HG03095 (cell line): ENCODE results near the gene C1QTNF6.

Experiments used
- ATAC-seq: cut with Tn5 transposase; IDR thresholded peaks from one replicate; pipeline ENCODE4 v1.9.1; 2021; ENCODE audit warnings: moderate library complexity; ENCODE audit not compliant: unreplicated experiment

Gene C1QTNF6

DNA sequence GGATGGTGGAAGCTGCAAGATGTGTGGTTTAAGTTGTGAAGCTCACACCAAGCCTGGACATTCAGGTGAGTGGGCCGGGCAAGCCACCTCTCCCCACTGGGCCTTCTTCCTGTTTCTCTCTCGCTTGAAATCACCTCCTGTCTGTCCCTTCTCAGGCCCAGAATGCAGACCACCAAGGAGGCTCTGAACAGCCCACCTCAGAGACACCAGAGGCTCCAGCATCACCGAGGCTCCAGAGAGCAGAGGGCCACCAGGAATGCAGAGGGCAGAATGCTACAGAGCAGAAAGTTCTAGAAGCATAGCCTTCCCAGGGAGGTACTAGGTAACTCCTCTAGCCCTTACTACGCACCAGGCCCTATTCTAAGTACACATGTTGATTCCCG lies 23.6 kb downstream of the C1QTNF6 start:
- ATAC-seq: no peak

DNA sequence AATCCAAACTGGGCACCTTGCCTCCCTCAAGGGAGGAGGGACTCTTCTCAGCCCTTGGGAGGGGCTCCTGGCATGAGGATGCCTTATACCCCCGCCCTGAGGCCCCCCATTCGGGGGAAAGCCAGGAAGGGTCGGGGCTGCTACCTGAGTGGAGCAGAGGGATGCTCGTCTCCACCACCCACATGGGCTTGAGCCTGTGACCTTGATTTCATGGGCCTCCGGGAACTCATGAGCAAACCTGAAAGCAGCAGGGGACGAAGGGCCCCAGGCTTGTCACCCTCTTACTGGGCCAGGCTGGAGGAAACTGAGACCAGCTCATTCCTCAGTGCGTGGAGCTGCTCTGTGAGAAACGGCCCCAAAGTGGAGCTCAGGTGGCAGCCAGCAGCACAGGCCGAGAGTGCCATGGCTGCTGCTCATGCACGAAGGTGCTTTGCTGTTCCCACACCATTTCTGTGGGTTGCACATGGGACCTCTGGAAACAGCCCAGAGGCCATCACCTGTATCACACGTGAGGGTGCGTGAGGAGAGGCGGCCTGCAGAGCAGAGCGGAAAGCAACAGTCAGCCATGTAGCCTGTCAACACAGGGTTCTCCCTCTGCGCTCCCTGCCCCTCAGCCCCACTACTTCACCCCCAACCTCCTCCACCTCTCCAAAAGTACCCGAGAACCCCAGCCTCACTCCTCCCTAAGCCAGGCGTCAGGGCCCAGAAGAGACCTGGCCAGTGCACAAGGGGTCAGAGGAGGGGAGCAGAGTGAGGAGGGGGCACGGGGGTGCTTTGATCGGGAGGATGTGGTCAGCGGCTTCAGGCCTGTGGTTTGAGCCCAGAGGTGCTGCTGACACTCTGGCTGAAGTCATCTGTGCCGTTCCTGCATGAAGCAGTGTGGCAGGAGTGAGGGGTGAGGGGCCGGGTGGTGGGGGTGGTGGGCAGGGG lies 24.2 kb downstream of the C1QTNF6 start:
- peak; percentile 27 for ATAC-seq

DNA sequence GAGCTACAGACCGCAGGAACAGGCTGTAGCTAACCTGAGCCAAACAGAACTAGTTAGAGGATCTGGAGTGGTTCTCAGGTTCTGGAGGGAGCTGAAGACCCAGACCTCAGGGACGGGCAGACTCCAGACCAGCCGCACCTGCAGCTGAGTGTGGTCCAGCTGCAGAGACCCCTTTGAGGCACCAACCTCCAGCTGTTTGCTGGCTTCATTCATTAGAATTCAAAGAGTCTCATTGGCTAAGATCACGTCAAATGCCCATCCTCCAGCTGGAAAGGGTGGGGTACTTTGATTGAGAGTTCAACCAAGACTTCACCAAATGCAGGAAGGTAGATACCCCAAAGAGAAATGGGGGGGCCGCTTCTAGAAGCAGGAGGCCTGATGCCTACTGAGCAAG lies 25.0 kb downstream of the C1QTNF6 start:
- no peak for ATAC-seq

DNA sequence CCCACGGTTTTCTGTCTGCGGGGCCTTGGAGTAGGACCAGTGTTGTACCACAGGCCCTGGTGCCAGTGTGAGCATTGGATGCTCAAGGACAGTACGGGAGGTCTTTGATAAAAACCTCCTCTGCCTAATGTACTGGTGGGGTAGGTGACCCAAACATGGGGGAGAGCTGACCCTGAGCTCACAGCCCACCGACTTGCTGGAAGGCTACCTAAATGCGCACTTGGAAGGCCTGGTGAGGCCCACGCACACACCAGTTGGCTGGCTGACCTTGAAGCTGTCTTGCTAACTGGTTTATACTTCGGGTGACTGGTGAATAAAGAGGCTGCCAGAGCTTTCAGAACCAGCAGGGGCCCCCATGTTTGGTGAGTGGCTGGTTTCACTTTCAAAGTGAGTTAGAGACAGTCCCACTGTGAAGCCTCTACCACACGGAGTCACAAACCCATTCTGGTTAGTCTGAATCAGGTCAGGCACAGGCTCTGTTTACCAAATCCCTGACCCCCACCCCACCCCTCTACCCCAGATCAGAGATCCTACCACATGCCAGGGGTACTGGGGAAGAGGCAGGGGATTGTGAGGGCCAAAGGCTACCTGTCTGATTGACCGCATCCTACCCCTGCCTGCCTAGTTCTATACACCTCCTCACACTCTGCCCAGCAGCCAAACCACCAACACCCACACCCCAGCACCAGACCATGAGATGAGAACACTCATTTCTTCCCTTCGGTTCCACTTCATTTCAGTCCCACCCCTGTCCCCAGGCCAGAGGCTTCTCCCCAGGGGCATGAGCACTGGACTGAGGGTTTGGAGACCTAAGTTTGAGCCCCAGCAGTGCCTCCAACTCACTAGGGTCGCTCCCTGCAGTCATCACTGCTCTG lies 25.6 kb downstream of the C1QTNF6 start:
- ATAC-seq: peak; percentile 45

DNA sequence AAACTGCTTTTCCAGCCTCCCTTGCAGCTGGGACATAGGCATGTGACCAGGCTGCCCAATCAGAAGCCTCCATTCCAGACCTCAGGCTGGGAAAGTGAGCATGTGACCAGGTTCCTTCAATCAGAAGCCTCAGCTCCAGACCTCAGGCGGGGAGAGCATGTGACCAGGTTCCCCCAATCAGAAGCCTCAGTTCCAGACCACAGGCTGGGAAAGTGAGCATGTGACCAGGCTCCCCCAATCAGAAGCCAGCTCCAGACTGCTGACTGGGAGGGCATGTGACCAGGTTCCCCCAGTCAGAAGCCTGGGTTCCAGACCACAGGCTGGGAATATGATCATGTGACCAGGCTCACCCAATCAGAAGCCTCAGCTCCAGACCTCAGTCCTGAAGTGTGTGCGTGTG lies 26.6 kb downstream of the C1QTNF6 start:
- no peak for ATAC-seq

DNA sequence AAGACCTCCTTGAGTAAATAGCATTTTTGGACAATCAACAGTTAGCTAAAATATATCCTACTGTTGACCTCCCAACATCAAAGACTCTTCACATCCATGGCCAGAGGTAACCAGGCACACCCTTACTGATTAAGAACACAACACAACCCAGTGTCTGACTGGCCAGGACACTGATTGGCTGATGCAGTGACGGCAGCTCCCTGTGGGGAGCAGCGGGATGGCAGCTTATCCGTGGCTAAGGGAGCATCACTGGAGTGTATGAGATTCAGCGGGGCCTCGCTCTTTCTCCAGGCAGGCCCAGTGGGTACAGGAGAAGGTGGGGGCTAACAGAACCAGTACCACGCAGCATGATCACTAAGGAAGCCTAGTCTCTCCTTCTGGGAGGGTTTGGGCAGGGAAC lies 28.0 kb downstream of the C1QTNF6 start:
- ATAC-seq: no peak

DNA sequence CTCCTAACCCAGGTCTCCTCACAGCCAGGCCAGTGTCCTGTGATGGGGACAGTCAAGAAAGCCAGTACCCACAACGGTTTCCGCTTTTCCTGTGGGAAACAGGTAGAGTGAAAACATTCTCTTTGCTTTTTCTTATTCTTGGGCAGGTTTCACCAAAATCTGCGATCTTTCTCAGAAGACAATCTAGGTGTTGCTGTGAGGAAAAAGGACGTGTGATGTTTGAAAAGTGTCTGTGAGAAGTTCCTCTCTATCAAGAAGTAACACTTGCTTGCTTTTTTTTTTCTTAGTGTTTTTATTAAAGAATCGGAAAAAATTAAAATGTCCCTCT lies 29.1 kb downstream of the C1QTNF6 start:
- ATAC-seq: no peak

DNA sequence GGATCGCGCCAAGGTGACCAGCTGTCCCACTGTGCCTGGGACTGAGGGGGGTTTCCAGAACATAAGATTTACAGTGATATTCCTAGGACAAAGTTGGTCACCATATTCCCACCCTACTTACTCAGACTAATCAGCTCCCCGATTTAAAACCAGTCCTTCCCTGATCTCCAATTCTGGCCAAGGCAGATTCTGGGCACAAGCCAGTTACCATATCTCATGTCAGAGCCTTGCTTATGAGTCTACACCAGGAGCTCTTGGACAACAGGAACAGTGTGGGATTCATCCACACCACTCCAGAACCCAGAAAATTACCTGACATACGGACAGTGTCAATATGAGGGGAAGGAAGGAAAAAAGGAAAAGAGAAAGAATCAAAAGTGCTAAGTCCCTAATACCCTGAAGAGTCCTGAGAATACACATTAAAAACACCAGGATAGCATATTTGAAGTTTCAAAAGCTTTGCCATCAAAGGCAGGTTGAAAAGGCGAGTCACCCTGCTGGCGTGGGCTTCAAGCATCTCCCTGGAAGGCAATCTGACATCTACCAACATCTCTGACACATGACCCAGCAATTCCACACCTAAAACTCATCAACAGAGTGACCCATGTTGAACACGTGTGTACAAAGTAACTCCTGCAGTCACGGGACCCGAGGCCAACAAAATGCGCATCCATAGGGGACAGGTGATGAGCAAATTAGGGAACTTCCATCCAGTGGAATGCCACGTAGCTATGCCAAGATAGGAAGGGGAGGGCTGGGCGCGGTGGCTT lies 30.3 kb downstream of the C1QTNF6 start:
- no peak for ATAC-seq

DNA sequence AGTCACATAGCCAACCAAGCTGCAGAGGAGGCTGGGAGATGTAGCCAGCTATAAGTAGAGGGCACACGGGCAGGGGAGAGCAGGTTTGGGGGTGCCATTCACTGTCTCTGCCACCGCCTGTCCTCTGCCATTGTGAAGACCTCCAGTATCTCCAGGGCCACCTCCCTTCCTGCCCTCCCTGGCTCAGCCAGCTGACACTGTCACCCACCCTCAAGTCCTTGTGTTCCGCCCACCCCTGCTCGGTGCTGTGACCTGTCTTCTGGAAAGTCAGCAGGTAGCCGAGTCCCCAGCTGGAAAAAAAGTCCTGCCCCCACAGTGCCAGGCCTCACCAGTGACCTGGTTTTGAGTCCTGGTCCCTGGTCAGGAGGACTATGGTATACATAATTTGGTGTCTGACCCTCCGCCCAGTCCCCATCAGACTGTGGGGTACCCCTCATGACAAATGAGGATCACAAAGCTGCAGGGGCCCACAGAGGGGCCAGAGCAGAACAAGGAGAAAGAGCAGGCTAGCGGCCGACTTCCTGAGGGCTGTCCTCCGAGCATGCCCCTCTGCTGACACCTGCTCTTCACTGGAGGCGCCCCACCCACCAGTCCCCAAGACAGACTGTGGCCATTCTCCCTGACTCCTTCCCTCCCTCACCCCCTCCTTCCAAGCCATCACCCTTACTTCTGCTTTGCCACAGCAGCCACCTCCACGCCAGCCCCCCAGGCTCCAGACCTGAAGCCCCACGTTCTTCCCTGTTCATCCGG lies 31.2 kb downstream of the C1QTNF6 start:
- ATAC-seq: no peak

DNA sequence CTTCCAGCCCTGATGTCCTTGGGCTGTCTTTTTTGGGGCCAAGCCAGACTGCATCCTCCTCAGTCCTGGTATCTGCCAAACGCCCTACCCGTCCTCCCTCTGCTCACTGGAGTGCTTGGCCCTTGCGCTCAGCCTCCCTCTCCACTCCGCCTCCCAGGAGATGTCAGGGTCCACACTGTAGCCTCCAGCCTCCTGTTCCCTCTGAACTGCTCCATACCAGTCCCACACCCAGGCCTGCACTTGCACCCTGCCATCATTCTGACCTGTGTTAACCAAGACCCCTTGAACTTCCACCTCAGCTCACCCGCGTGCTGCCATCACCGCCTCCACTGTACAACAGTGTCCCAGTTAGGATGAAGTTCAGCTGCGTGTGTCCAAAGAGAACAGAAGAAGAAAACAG lies 32.1 kb downstream of the C1QTNF6 start:
- no peak for ATAC-seq

DNA sequence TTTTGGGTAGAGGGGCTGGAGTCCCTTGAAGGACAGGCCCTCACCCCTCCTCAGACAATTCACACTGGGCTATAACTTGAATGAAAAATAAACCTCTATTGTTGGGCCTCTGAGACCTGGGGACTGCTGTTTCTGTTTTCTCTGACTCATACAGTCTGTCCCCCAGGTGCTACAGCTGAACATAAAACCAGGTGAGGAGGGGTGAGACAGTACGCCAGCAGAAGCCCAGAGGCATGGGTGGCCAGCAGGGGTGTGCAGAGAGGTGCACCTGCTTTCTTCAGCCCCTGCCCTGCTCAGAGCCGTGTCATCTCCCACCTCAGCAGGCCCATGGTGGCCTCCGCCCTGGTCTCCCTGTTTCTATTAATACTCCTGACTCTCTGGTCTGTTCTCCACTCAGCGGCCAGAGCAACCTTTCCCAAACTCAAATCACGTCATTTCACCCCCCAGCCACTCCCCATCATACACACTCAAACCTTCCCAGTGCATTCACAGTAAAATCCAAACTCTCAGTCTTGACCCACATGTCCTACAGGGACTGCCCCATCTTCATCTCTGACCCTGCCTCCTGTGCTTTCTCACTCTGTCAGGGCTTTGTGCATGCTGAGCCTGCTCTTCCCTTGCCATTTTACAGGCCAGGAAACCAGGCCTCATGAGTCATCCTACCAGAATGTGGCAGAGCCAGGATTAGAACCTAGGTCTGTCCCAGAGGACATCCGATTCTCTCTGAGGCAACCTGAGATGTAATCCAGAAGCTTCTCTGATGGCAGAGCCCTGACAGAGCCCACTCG lies 32.9 kb downstream of the C1QTNF6 start:
- ATAC-seq: peak; percentile 30

DNA sequence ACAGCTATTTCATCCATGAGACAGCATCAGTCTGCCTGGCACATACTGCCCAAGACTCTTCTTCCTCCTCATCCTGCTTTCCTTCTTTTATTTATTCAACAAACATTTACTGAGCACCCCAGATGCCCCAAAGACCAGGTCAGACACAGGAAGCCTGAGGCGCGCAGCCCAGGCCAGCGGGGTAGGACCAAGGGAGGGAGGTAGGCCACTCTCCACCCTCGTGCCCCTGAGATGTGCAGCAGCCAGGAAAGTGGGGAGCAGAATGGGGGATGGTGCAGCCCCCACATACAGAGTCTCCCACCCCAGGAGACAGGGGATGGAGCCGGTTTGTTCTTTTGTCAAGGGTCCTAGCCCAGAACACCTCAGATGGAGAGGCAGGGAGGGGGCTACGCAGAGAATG lies 34.1 kb downstream of the C1QTNF6 start:
- ATAC-seq: no peak

DNA sequence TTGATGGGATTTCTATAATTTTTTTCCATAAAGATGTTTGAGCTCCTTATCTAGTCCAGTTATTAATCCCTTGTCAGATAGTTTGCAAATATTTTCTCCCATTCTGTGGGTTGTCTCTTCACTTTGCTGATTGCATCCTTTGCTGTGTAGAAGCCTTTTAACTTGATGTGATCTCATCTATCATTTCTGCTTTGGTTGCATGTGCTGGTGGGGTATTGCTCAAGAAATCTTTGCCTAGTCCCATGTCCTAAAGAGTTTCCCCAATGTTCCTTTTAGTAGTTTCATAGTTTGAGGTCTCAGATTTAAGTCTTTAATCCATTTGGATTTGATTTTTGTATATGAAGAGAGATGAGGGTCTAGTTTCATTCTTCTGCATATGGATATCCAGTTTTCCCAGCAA lies 36.6 kb downstream of the C1QTNF6 start:
- ATAC-seq: no peak

DNA sequence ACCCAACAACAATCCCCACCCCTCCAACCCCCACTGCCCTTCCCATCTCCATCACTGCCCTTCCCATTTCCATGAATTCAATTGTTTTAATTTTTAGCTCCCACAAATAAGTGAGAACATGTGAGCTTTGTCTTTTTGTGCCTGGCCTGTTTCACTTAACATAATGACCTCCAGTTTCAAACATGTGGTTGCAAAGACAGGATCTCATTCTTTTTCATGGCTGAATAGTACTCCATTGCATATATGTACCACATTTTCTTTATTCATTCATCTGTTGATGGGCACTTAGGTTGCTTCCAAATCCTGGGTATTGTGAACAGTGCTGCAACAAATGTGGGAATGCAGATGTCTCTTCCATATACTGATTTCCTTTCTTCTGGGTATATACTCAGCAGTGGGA lies 37.3 kb downstream of the C1QTNF6 start:
- ATAC-seq: no peak

DNA sequence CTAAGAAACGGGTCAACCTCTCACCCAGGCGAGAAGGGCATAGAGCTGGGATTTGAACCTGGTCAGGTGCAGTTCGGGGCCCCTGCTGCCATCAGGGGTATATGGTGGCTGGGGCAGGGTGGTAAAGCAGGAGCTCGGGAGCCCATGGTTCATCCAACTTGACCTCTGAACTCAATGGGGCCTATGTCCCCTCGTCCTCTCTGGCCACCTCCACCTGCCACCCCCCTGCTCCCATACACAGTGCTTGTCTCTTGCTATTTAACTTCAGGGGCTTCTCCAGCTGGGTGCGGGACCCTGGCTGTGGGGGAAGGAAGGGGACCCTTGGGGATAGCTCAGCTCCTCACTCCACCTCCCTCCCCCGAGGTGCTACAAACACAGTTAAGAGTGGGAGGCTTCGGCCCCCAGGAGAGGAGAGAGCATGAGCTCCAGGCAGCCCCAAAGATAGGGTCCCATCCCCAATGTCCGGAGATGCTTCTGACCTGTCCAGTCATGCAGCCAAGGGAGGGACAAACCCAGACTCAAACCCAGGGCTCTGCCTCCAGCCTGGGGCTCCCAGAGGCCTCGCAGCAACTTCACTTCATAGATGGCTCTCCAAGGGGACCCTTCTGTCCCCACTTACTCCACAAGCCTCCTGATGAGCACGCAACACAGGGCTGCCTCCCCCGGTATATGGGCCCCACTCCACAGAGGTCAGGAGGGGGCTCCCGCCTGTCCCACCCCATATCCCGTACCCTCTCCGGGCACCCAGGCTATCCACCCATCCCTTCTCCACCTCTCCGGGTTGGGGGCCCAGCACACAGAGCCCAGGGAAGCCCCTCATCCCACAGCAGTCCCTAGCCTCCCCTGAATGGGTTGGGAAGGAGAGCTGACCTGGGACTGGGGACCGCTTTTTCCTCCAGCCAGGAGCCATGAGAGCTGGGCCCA lies 39.0 kb downstream of the C1QTNF6 start:
- ATAC-seq: no peak

DNA sequence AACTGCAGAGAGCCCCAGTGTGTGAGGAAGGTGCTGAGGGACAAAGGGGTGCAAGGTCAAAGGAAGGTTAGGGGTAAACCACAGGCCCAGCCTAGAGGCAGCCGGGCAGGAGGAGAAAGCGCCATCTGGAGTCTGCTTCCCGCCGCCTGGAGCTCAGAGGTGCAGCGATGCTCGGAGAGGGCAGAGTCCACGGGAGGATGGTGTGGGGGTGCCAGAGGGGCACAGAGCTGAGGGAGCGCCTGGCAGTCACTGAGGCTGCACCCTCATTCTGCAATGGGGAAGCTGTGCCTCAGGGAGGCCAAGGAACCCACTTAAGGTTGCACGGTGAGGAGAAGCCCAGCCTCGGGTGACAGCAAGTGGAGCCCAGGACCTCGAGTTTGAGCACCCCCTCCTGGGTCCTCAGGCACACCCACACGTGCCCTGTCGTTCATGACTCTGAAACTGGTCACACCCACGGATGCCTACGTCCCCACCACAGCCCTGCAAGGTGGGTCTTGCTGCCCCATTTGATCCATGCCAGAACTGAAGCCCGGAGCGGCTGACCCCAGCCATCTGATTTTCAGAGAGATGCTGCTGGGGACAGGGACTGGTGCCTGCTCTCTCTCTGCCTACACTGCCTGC lies 39.9 kb downstream of the C1QTNF6 start:
- no peak for ATAC-seq

DNA sequence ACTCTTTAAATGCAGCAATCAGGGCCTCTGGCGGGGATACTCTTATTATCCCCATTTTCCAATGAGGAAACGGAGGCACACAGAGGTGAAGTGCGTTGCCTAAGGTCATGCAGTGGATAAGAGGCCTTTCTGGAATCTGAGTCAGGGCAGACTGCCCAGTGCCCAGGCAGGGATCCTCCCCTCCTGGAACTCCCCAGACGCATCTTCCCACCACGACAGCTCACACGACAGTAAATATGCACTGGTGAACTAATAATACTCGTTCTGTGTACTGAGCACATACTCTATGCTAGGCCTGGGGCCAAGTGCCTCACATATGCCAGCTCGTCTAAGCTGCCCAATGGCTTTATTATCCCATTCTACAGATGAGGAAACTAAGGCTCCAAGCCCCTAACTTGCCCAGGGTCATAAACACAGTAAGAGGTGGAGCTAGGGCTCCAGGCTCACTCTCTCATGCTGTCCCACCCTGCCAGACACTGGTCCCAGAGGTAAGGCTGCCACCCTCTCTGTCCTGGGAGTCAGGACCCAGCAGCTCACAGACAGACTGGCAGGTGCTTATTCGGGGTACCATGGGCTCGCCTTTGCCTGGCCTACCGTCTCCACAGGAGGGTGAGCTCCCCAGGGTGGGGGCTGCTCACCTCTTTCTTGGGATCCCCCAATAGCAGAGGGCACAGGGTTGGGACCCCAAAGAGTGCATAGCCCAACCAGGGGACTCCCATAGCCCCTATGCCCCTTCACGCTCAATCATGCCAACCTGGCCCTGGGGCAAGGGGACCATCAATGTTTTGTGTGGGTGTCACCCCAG lies 40.7 kb downstream of the C1QTNF6 start:
- ATAC-seq: no peak
